Adrenal gland (tissue), 12 donors: Measurements from ENCODE around the gene DLGAP4. TPM values are rescaled to one million over a fixed set of nuclear protein-coding genes. Genes with fewer than 3 reads are reported as not detected.

ENCODE experiments used
- DNase-seq, 7 donors: peaks; one replicate each; pipeline ENCODE4 v3.0.0-alpha.2; 2019 to 2020
- H3K27ac ChIP-seq, 5 donors: fragments of 200-600 bp; sonication (generic) in 4 of 5; 1 replicate in 3 of 5; 2 replicates in 2 of 5; pipeline versions ENCODE4 v1.5.1 to v1.8.0; 2016 to 2020; ENCODE audit warnings: mild to moderate bottlenecking in 1 of 5
- H3K27me3 ChIP-seq: fragments of 200-600 bp; 2 replicates; pipeline ENCODE4 v1.8.0; 2021
- H3K36me3 ChIP-seq, 2 donors: fragments of 200-600 bp; replicated peaks in 1 of 2; 1 replicate in 1 of 2; 2 replicates in 1 of 2; pipeline versions ENCODE4 v1.5.1 to v1.8.0; 2018 to 2022
- H3K4me1 ChIP-seq, 2 donors: fragments of 200-600 bp; replicated peaks in 1 of 2; 1 replicate in 1 of 2; 2 replicates in 1 of 2; pipeline versions ENCODE4 v1.5.1 to v1.8.0; 2018 to 2021
- H3K4me3 ChIP-seq, 4 donors: fragments of 200-600 bp; sonication (generic) in 3 of 4; one replicate each; pipeline ENCODE4 v1.5.1; 2016 to 2018
- H3K9me3 ChIP-seq, 3 donors: fragments of 200-600 bp; sonication (generic) in 1 of 3; replicated peaks in 1 of 3; 1 replicate in 2 of 3; 2 replicates in 1 of 3; pipeline versions ENCODE4 v1.5.1 to v1.8.0; 2016 to 2021
- POLR2A ChIP-seq, 2 donors: fragments of 450-650 bp; IDR thresholded peaks; one replicate each; pipeline ENCODE4 v1.6.1; 2017; ENCODE audit warnings: antibody characterized with exemption in 2 of 2, mild to moderate bottlenecking in 2 of 2, moderate library complexity in 1 of 2
- WGBS, 4 donors: extraction: QIAGEN DNeasy Blood & Tissue Kit in 2 of 4; methylation state at CpG; one replicate each; pipeline versions ENCODE4 v1.1.5 to v1.1.7; 2013 to 2017; 5-methylcytosine and 5-hydroxymethylcytosine counted together
- intact Hi-C, 2 donors: fragments of 100-400 bp; cut with DNase I; formaldehyde crosslinking; loops; one replicate each; pipeline versions ENCODE4 v1.14.1 to v1.15.0; 2022 to 2023
- polyA plus RNA-seq, 3 donors: library from polyadenylated mRNA; stranded (reverse); fragments of 200-250 nt in 2 of 3; fragments of 350-450 nt in 1 of 3; fragmentation: Illumina TruSeq in 1 of 3; extraction: RNeasy Lipid Tissue Mini Kit (QIAGEN cat#74804) in 1 of 3; gene quantifications; one replicate each; pipeline ENCODE4 v1.2.3, GENCODE V29; 2013 to 2014
- total RNA-seq, 9 donors: library from RNA; depleted of rRNA in 4 of 9; stranded (reverse); fragments of >200 nt in 4 of 9; fragments of 120-200 nt in 1 of 9; fragmentation: NEBNext Ultra II Directional in 1 of 9; extraction: Animal tissue kit (Norgen Biotek cat#: 25700) in 1 of 9; gene quantifications; one replicate each; pipeline versions ENCODE4 v1.1.0 to v1.2.4, GENCODE V29; 2013 to 2023
- TF ChIP-seq, protein P1 (sequence below), 6 experiments: fragments of 450-650 bp in 4 of 6; fragments of 200-600 bp in 2 of 6; sonication (generic) in 1 of 6; IDR thresholded peaks; 1 replicate in 5 of 6; 2 replicates in 1 of 6; pipeline versions ENCODE4 v1.5.1 to v1.8.0; 2016 to 2021; ENCODE audit warnings: antibody characterized with exemption in 6 of 6, mild to moderate bottlenecking in 2 of 6, moderate library complexity in 1 of 6
- donor health status: healthy with polysubstance abuse.
- donor health status: Bipolar disorder and iron deficiency.
- donor health status: DM: yes; HTN: yes; CAD: no.
- donor health status: DM: no; HTN: no; CAD: no.
- donor health status: DM: no; HTN: no; CAD: no.
- donor health status: DM: yes; HTN: yes; CAD: no.

DLGAP4 gene
- total and polyA plus RNA-seq, 12 donors, result 13.5 to 95.2 (median 64.0) TPM

DNA sequence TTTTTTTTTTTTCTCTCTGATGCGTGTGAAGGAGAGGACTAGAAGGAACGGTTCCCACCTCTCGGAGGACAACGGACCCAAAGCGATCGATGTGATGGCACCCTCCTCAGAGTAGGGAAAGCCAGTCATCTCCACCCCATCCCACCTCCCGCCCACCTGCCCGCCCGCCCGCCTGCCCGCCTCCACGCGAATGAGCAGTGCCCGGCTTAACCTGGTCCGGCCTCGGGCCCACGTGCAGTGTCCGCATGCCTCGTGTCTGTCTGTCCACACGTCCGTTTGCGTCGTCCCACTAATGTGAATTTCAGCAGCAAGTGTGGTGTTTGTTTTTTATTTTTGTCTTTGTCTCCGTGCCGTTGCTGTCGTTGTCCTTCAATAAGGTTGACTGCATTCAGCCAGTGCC lies 193.1 kb downstream of the DLGAP4 start:
- Histone ChIP-seq H3K36me3 (peaks cover 0 to 59% of the 10 kb centered on the region in 2 donors), H3K9me3 (no peaks in the 10 kb centered on the region), H3K4me1 (peaks cover 12 to 20% of the 10 kb centered on the region in 2 donors), H3K27ac (no peak overlapping the region), H3K4me3 (no peak overlapping the region), H3K27me3 (no peaks in the 10 kb centered on the region)
- peak in 1 of 7 donors; percentile 9 for DNase-seq
- 89 to 93% (median 91%) methylated on average over 26 of the region's 26 CpGs for WGBS, 4 donors
- intact Hi-C loops, result no loop called here
- TF ChIP-seq, protein P1, sequence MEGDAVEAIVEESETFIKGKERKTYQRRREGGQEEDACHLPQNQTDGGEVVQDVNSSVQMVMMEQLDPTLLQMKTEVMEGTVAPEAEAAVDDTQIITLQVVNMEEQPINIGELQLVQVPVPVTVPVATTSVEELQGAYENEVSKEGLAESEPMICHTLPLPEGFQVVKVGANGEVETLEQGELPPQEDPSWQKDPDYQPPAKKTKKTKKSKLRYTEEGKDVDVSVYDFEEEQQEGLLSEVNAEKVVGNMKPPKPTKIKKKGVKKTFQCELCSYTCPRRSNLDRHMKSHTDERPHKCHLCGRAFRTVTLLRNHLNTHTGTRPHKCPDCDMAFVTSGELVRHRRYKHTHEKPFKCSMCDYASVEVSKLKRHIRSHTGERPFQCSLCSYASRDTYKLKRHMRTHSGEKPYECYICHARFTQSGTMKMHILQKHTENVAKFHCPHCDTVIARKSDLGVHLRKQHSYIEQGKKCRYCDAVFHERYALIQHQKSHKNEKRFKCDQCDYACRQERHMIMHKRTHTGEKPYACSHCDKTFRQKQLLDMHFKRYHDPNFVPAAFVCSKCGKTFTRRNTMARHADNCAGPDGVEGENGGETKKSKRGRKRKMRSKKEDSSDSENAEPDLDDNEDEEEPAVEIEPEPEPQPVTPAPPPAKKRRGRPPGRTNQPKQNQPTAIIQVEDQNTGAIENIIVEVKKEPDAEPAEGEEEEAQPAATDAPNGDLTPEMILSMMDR (IDR thresholded peaks at IDR 0.05), result no peak
- TF ChIP-seq POLR2A (IDR thresholded peaks at IDR 0.05), result no peak

DNA sequence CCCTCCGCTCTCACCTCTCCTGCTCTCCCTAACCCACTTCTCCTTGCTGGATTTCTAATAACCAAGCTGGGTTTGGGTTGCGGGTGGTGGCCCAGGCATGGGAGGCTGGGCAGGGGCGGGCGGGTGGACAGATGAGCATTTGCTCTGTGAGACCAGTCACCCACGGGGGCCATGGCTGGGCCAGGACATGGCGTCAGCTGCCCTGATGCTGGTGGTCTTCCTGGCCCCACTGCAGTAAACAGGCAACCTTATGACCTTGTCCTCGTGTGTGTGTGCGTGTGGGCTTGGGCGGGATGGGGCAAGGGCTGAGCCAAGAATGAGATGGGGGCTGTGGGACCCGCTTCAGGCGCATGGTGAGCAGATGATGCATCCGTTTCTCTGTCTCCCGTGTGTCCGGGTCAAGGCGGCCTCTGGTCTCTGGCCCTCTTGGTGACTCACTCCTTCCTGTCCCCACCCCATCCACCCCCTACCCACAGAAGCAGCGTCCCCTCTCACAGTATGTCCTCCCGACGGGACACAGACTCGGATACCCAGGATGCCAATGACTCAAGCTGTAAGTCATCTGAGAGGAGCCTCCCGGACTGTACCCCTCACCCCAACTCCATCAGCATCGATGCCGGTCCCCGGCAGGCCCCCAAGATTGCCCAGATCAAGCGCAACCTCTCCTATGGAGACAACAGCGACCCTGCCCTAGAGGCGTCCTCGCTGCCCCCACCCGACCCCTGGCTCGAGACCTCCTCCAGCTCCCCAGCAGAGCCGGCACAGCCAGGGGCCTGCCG lies 193.8 kb downstream of the DLGAP4 start:
- Histone ChIP-seq H3K4me1 (peaks cover 12 to 16% of the 10 kb centered on the region in 2 donors), H3K4me3 (no peak overlapping the region), H3K9me3 (no peaks in the 10 kb centered on the region), H3K36me3 (peaks cover 0 to 66% of the 10 kb centered on the region in 2 donors), H3K27me3 (no peaks in the 10 kb centered on the region), H3K27ac (peak overlapping the region in 2 of 5 donors; percentile 17 to 20)
- peak in 2 of 7 donors; percentile 27 to 44 for DNase-seq
- TF ChIP-seq POLR2A (IDR thresholded peaks at IDR 0.05), result no peak
- TF ChIP-seq, protein P1 (IDR thresholded peaks at IDR 0.05), result no peak
- intact Hi-C loops, result no loop called here
- 78 to 83% (median 81%) methylated on average over 11 to 31 of the region's 31 CpGs for WGBS, 4 donors

DNA sequence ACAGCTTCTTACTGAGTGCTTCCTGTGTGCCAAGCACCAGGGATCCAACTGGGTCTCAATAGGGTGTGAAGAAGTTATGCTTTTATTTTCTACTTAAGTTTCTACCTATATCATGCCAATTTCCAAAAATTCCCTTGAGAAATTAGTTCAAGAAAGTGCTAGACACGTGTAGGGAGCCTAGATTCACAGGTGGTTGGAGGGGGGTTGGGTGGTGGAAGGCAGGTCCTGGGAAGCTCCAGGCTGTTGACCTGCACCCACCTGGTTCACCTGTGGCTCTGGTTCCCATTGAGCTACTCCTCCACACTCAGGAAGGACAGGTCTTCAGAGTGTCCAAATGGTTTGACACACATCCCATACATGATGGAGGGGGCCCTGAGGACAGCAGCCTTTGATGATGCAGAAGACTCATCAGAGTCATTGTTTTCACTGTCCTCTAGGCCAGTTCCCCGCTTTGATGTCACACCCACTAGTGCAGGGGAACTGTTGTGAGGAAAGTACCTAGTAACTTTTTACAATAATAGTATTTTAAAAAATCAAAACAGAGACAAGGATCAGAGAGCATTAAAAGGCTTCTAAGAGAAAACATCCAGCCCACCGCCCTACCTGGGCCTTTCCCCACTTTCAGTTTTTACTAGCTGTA lies 195.3 kb downstream of the DLGAP4 start:
- Histone ChIP-seq H3K27me3 (no peaks in the 10 kb centered on the region), H3K9me3 (no peaks in the 10 kb centered on the region), H3K4me3 (no peak overlapping the region), H3K4me1 (peaks cover 12 to 16% of the 10 kb centered on the region in 2 donors), H3K36me3 (peaks cover 0 to 70% of the 10 kb centered on the region in 2 donors), H3K27ac (no peak overlapping the region)
- WGBS, 4 donors, result 77 to 87% (median 86%) methylated on average over 3 of the region's 3 CpGs
- intact Hi-C loops, result no loop called here
- peak in 1 of 7 donors; percentile 10 for DNase-seq
- TF ChIP-seq, protein P1 (IDR thresholded peaks at IDR 0.05), result no peak
- no peak for TF ChIP-seq POLR2A (IDR thresholded peaks at IDR 0.05)

DNA sequence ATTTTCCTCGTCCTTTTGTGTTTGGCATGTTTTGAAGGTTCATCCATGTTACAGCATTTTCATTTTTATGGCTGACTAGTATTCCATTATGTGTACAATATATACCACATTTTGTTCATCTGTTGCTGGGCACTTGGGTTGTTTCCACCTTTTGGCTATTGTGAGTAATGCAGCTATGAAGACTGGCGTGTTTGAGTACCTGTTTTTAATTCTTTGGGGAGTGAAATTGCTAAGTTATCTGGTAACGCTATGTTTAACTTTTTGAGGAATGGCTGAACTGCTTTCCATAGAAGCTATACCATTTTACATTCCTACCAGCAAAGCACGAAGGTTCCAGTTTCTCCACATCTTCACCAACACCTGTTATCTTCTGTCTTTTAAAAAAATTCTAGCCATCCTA lies 198.2 kb downstream of the DLGAP4 start:
- no peak for DNase-seq
- TF ChIP-seq POLR2A (IDR thresholded peaks at IDR 0.05), result no peak
- TF ChIP-seq, protein P1 (IDR thresholded peaks at IDR 0.05), result no peak
- no peaks in the 10 kb centered on the region for H3K9me3 ChIP-seq
- intact Hi-C loops, result no loop called here
- no peaks in the 10 kb centered on the region for H3K27me3 ChIP-seq
- 90 to 94% (median 92%) methylated on average over 4 of the region's 4 CpGs for WGBS, 4 donors
- peaks cover 0 to 69% of the 10 kb centered on the region in 2 donors for H3K36me3 ChIP-seq
- no peaks in the 10 kb centered on the region for H3K4me1 ChIP-seq
- no peak overlapping the region for H3K27ac ChIP-seq
- H3K4me3 ChIP-seq, result no peak overlapping the region
